ENCODE data around the gene MRAS.

GRCh38 chr3:138429665-138430064 lies 81.3 kb downstream of the MRAS start:
- TF ChIP-seq POLR2A (IDR thresholded peaks at IDR 0.05; ENCODE audit: low read length) (no peak), GATA1 (IDR thresholded peaks at IDR 0.05; ENCODE audit: low read depth, low read length) (no peak)

All from erythroblast (primary cell).